GM12892 (cell line): ENCODE data around the gene GOLGA3. TPM values are rescaled to one million over a fixed set of nuclear protein-coding genes. Genes with fewer than 3 reads are reported as not detected.
"Not testable (repeated sequence)": the region's sequence is repeated elsewhere in the genome, so short reads cannot be mapped to it uniquely, and the experiment has no call there.

ENCODE experiments used
- DNase-seq: peaks from one replicate; pipeline ENCODE4 v3.0.0; 2011; ENCODE audit not compliant: insufficient read length
- FAIRE-seq: peaks from 2 replicates; lab custom pipeline; 2011; peaks lifted over from hg19 to GRCh38; lab: Jason Lieb, UNC
- POLR2A ChIP-seq: IDR thresholded peaks from 2 replicates; pipeline ENCODE4 v1.6.1; 2011; ENCODE audit warnings: low read depth, low read length, control low read depth
- POLR2AphosphoS5 ChIP-seq: IDR thresholded peaks from 2 replicates; pipeline ENCODE4 v1.6.1; 2011; ENCODE audit warnings: low read depth, low read length, control low read depth
- TAF1 ChIP-seq: IDR thresholded peaks from 2 replicates; pipeline ENCODE4 v1.6.1; 2011; ENCODE audit warnings: low read depth, mild to moderate bottlenecking, control low read depth, low read length, borderline replicate concordance
- polyA plus RNA-seq: library from polyadenylated mRNA; unstranded; fragments of >200 nt; gene quantifications from one replicate; pipeline ENCODE4 v1.2.1, GENCODE V29; 2012; ENCODE audit warnings: missing spikeins, inconsistent platforms; ENCODE audit not compliant: missing spikeins

The GOLGA3 gene
- 14.0 TPM for polyA plus RNA-seq

DNA sequence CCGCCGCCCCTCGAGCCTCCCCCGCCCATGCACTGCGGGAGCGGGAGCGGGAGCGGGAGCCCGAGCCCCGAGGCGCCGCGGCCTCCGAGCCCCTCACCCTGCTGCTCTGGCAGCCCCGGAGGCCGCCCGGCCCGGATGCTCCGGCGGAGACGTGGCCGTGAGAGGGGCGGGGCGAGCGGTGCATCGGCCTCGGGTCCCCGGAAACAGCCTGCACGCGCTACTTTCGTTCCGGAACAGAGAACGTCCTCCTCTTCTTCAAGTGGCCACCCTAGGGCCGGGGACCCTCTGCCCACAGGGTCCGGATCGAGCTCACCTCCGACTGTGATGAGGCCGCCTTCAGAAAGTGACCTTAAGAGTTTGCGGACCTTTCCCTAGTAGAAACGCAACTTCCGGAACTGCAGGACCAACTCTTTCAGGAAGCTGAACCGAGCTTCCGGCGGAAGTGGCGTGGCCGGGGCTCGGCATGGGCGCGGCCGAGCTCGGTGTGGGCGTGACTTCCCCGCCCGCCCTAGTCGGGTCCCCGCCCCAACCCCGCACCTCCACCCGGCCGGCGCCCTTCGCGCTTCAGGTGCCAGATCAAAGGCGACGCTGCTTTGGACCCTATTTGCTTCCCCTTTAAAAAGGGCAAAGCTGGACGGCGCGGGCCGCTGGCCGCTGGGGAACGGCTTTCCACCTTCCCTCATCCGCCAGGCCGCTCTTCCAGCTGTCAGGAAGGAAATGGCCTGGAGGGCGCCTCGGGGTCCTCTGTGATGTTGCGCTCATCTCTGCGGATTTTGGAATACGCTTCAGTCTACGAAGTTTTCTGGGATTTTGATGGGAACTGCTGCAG is at the start of gene GOLGA3:
Gene GOLGA3 (minus strand): TSS at position 164 of the 829 bp plus-strand sequence. CDS start 6,741 bp downstream, outside the sequence.
- DNase-seq (peak; percentile 98), FAIRE-seq (peak; percentile 97)
- TF ChIP-seq POLR2AphosphoS5 (0 out of 2 replicates have a peak, but pooled peaks have one; percentile 17), TAF1 (peak; percentile 73; the same call in 1 of the 2 replicates), POLR2A (peak; percentile 67; the same call in 1 of the 2 replicates)

DNA sequence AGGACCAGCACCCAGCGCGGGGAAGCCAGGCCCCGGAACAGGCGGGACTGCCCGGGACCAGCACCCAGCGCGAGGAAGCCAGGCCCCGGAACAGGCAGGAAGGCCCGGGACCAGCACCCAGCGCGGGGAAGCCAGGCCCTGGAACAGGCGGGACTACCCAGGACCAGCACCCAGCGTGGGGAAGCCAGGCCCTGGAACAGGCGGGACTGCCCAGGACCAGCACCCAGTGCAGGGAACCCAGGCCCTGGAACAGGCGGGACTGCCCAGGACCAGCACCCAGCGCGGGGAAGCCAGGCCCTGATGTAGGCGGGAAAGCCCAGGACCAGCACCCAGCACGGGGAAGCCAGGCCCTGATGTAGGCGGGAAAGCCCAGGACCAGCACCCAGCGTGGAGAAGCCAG is 46.0 kb upstream of the GOLGA3 start:
- FAIRE-seq, DNase-seq: not testable (repeated sequence)

DNA sequence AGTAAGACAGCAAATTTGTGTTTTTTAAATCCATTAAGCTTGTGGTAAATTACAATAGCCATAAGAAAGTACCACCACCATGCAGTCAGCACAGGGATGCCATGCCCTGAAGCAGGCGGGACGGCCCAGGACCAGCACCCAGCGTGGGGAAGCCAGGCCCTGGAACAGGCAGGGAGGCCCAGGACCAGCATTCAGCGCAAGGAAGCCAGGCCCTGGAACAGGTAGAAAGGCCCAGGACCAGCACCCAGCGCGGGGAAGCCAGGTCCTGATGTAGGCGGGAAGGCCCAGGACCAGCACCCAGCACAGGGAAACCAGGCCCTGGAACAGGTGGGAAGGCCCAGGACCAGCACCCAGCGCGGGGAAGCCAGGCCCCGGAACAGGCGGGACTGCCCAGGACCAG is 45.5 kb upstream of the GOLGA3 start:
- no peak for FAIRE-seq
- no peak for DNase-seq
- TF ChIP-seq POLR2A (no peak), TAF1 (no peak), POLR2AphosphoS5 (no peak)

GRCh38 chr12:132873724-132874123 is 45.1 kb upstream of the GOLGA3 start:
- no peak for FAIRE-seq
- TF ChIP-seq POLR2AphosphoS5 = no peak
- TF ChIP-seq POLR2A = no peak; the same call in 1 of the 2 replicates
- TF ChIP-seq TAF1 = no peak
- DNase-seq = no peak

DNA sequence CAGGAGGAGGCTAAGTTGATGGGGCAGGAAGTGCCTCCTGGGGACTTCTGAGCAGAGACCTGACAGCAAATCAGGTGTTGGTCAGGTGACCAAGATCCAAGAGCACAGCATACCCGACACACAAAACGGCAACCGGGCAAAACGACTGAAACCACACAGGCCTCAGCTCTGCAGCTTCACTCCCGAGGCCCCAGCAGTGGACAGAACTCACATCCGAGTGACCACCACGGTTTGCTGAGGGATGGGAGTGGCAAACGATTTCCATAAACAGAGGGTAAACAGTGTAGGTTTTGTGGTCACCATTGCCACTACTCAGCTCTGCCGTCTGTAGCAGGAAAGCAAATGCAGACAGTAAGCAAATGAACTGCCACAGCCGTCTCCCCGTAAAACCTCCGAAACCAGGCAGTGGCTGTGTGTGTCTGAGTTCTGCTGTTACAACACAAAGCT is 44.3 kb upstream of the GOLGA3 start:
- TF ChIP-seq TAF1 (no peak), POLR2AphosphoS5 (no peak), POLR2A (no peak)
- DNase-seq (no peak), FAIRE-seq (no peak)

DNA sequence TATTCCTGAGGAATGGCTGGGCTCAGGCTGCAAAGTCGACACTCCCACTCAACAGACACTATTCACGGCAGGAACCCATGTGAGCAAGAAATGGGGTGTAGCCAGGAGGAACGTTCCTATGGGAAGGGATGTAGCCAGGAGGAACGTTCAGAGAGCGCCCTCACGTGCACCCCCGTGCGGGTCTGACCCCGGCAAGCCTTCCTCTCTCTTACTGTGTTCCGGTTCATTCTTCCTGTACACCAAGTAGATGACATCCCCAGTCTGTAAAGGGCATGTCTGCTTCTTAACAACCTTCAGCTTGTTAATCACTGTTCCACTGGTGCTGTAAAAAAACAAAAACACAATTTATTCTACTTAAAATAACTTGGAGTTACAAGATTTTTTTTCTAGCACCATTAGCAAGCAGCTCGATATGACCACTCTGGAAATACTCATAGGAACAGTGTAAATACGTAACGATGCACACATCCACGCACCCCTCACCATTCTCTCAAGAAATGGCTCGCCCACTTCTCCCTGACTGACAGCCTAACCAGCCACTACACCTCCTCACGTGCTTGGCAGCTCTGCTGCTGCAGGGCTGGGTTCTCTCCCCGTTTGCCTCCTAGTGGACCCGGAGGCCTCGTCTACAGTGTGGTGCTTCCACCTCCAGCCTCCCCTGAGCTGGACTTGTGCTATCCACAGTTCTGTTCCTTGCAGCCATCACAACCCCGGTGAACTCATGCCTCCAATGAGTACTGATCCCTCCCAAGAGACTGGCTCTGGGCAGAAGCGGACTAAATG is 43.6 kb upstream of the GOLGA3 start:
- DNase-seq (no peak), FAIRE-seq (no peak)
- TF ChIP-seq TAF1 (no peak), POLR2AphosphoS5 (no peak), POLR2A (no peak)

DNA sequence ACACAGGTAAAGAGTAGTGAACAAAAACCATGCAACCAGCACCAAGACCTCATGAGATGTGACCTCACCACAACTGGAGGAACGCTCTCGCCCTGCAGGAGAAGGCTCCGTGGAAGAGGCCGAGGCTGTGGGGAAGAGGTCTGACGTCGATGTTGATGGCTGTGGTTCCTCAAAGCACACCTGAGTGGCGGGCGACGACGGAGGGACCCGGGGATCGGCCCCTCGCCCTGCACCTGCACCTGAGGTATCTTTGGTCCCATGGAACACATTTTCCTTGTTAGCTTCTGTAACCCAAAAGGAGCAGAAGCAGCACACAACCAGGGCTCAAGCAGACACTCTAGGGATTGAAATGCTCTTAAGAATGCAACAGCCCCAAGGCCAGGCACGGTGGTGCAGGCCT is 40.9 kb upstream of the GOLGA3 start:
- FAIRE-seq (no peak), DNase-seq (no peak)
- no peak for TF ChIP-seq TAF1
- no peak for TF ChIP-seq POLR2AphosphoS5

- FAIRE-seq = peak; percentile 24
These were observed 37.7 kb upstream of the GOLGA3 start for GRCh38 chr12:132866251-132866828.

GRCh38 chr12:132861558-132861957 is 32.9 kb upstream of the GOLGA3 start:
- DNase-seq (no peak), FAIRE-seq (no peak)
- no peak for TF ChIP-seq POLR2A

More at GRCh38 chr12:132866251-132866828, 37.7 kb upstream of the GOLGA3 start:
- TF ChIP-seq POLR2A (no peak), TAF1 (no peak), POLR2AphosphoS5 (no peak)
- DNase-seq = no peak

DNA sequence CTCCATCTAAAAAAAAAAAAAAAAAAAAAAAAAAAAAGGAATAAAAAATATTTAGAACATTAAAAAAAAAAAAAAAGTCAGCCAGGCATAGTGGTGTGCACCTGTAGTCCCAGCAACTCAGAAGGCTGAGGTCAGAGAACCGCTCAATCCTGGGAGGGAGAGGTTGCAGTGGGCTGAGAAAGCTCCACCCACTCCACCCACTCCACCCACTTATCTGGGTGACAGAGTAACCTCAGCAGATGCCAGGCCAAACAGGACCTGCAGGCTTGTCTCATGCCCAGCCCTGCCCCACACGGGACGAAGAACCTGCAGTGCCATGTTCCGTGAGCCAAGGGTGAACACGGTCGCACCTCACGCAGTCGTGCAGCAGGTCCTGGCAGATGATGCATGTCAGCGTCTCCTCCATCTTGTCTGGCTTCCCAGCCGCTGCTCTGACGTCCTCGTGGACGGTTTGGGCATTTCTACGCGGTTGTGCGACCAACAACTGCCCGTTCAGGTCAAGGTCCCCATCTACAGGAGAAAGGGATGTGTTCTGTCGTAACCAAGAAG is 30.1 kb upstream of the GOLGA3 start:
- FAIRE-seq (no peak), DNase-seq (no peak)
- no peak for TF ChIP-seq TAF1

- not testable (repeated sequence) for DNase-seq, FAIRE-seq
These were observed 28.4 kb upstream of the GOLGA3 start for GRCh38 chr12:132857019-132857418.

DNA sequence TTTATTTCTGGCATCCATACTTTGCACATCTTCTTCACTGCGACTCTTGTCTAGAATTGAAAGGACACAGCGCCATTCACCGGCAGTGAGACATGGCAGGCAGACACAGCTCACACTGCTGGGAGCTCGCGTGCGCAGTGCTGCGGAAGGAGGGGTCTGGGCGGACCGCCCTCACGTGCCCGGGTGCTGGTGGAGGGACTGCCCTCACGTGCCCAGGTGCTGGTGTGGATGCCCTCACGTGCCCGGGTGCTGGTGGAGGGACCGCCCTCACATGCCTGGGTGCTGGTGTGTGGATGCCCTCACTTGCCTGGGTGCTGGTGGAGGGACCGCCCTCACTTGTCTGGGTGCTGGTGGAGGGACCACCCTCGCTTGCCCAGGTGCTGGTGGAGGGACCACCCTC is 27.9 kb upstream of the GOLGA3 start:
- no peak for FAIRE-seq

DNA sequence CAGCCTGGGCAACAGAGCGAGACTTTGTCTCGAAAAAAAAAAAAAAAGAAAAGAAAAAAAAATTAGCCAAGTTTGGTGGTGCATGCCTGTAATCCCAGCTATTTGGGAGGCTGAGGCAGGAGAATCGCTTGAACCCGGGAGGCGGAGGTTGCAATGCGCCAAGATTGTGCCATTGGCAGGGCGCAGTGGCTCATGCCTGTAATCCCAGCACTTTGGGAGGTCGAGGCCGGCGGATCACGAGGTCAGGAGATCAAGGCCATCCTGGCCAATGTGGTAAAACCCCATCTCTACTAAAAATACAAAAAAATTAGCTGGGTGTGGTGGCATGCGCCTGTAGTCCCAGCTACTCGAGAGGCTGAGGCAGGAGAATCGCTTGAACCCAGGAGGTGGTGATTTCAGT is 26.5 kb upstream of the GOLGA3 start:
- not testable (repeated sequence) for DNase-seq, FAIRE-seq

More for the DNA sequence above, 27.9 kb upstream of the GOLGA3 start:
- TF ChIP-seq POLR2A (no peak), POLR2AphosphoS5 (no peak), TAF1 (no peak)
- no peak for DNase-seq
